Measurements from ENCODE around the gene TFG.

The TFG gene

GRCh38 chr3:100754563-100755334 lies 45.5 kb downstream of the TFG start:
- DNase-seq (ENCODE audit: low read depth in 2 of 2) = no peak

DNA sequence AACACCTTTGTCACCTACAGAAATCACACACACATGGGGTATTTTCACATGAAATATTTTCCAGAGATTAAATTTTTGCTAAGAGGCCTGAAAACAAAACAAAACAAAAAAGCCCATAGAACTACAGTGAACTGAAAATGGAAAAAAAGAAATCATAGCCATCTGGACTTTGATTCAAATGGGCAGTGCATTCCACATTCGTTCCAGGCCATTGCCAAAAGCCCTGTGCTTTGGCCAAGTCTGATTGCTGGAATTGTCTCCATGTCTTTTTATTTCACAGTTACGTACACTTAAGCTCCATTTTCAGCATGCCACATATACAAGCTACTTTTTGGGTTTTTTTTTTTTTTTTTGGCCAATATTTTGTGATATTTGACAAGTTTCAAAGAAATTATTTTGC lies 47.1 kb downstream of the TFG start:
- DNase-seq (ENCODE audit: low read depth in 2 of 2) = no peak

DNA sequence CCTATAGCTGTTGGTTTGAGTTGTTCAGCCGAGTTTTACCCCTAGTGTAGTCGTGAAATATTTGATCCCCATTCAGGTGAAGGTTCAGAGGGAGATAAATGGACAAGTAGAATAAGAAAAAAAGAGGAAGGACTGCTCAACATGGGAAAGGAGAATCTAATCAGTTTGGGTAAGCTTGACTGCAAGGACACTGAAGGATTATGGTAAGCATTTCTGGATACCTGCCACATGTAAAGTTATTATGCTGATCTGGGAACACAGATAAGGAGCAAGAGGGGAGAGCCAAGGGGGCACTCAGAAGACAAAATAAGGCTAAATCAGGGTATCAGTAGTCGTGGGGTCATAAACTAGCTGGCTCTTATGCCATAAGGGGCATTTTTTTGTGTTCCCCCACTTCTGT lies 49.9 kb downstream of the TFG start:
- DNase-seq (ENCODE audit: low read depth in 2 of 2) = no peak

DNA sequence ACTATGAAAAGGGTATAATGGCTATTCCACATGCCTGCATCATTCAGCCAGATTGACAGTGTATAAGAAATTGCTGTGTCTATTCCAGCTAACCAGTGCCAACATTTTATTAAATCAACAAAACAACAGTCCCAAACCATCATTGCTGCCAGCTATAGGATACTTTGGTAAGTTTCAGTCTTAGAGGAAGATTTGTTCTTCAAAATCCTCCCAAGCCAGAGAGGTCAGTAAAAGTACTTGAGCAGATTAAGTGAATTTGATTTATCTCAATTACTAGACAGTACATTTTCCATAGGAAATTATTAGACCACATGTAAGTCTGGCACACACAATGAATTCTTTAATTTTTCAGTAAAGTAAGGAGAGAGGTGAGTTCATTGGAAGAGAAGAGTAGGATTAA lies 50.7 kb downstream of the TFG start:
- no peak for DNase-seq (ENCODE audit: low read depth in 2 of 2)

- DNase-seq (ENCODE audit: low read depth in 2 of 2) = no peak
These were observed 51.1 kb downstream of the TFG start for GRCh38 chr3:100760377-100760776.

DNA sequence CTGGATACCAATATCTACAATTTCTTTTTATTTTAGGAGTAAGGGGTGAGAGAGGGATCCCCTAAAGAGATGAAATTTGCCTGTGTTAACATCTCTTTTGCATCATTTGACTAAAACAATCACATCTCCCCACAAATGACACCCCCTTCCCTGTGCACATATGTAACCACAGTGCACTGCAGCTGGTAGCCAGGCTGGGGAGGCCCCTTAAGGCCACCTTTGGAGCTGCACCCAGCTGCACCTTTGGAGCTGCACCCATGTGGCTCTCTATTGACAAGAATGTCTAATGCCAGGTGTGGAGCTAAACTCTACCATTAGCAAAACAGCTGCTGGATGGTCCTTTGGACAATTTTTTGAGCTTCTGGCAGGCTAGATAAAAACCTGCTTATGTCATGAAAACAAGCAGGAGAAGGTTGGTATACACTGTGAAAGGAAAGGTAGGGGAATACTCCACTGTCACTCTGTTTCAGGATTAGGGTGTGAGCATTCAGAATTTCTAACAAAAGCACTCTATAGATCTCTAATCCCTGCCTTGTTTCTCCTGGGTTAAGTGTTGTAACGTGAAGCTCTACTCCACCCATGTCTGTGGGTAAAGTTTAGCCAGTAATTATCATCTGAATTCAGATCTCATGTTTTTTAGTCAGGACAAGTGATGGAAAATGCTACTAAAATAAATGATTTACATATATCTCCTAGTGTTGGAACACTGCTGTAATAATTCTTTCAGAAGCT lies 52.1 kb downstream of the TFG start:
- DNase-seq (ENCODE audit: low read depth in 2 of 2) = no peak

DNA sequence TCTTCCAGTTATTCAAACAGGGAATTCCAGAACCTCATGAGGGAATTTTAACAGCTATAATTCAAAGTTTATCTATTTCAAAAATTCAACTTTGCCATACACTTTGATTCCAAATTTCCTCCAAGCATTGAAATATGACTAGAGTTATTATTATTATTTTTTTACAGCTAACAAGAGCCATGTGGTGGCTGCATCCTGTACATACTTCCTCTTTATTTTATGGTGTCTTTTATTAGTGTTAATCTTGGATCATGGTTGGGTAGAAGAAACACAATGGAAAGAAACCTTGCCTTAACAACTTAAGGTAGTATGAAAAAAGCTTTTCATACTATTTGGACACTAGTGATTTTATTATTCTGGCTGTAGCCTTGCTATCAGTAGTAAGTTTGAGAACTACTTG lies 52.7 kb downstream of the TFG start:
- no peak for DNase-seq (ENCODE audit: low read depth in 2 of 2)

DNA sequence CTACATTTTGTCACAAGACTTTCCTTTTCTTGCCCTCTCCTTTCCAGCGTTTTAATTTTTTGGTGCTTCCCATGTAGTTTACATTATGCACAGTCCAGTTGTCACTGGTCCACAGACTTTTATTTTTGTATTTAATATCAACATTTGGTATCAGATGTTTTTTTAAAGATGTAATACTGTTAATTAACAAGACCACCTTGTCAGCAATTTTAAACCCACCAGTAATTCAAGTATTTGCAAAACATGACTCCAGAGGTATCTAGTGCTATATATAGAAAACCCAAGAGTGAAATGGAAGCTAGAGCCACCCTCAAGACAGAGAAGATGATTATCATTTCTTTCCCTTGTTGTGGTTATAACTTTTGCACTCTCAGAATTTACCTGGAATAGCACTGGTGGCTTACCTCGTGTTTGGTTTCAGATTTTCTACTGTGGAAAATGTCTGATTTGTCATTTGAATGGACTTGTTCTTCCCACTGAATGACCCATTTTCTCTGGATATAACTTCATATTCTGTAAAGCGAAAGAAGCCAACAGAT lies 56.2 kb downstream of the TFG start:
- no peak for DNase-seq (ENCODE audit: low read depth in 2 of 2)

DNA sequence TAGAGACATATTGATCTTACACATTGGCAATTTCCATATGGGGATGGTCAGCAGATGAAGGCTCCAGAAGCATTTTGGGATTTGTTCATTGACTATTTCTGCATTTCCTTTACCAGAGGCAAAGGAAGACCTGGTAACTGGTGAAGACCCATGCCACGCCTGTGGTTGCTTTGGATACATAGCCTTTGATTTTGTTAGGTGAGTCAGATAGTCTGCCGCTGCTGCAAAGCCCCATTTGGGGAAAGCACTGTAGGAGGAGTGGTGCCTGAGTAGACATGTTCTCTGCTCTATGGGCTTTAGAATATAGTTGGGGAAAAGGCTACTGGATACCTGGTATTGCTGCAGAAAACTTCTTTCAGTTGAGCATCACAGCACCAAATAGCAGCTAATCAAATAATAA lies 56.8 kb downstream of the TFG start:
- no peak for DNase-seq (ENCODE audit: low read depth in 2 of 2)

DNA sequence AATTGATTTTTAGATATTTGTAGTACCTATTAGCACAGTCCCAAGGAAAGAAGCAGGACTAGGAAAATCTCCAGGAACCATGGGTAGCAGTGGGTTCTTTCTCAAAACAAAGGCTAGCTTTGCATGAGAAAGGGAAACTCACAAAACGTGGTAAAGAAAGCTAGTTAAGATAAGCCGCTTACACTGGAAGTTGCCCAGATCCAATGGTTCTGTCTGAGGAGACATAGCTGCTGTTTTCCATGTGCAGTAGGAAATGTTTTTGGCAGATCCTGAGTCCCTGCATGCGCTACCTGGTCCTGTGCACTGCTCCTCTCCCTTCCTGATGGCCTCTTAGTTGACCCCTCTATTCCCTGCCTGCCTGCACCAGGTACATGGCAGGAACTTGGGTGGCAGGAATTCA lies 60.4 kb downstream of the TFG start:
- no peak for DNase-seq (ENCODE audit: low read depth in 2 of 2)

- no peak for DNase-seq (ENCODE audit: low read depth in 2 of 2)
These were observed 65.9 kb downstream of the TFG start for GRCh38 chr3:100775226-100775625.

- DNase-seq (ENCODE audit: low read depth in 2 of 2) = no peak
These were observed 66.4 kb downstream of the TFG start for GRCh38 chr3:100775669-100776068.

DNA sequence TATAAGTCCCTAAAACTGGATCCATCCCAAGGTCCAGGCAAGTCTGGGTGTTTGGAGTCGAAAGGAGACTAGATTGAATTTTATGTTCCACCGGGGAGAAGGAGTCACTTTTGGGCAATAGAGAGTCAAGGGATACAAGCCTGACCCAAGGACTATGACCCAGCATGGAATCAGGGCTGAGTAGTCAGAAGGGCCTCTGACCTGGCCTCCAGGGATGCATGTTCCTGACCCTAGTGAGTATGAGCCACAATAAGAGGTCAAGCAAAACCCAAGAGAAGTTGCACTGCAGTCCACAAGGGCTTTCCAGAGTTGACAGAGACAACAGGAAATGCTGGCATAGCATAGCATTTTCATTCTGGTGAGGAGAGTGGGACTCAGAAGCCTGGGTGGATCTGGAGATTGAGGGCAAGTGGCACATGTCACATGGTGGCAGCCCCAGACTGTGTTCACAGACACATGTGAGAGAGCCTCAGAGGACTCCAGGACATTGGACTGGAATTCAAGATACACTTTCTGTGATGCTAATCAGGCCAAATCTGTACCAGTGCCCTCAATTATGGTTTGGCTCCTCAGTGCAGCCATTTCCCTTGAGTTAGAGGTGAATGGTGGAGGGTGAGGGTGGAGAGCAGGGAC lies 66.9 kb downstream of the TFG start:
- DNase-seq (ENCODE audit: low read depth in 2 of 2) = no peak

DNA sequence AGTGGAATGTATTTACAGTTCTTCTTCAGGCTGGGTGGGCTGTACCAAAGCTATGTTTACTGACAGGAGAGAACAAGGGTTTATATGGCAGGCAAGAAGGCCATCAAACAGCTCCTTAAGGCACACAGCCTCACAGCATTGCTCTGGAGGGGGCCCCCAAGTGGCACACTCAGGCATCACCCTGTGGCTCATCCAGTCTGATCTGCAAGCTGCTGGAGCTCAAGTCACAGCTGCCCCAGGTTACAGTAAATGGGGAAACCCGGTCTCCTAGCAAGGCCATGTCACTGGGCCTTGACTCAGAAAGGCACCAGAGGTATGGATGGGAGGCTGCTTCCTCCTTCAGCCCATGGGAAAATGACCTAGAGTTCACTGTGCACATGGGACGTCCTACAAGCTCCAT lies 67.5 kb downstream of the TFG start:
- DNase-seq (ENCODE audit: low read depth in 2 of 2) = no peak

- no peak for DNase-seq (ENCODE audit: low read depth in 2 of 2)
These were observed 68.0 kb downstream of the TFG start for GRCh38 chr3:100777271-100777670.

GRCh38 chr3:100779480-100779879 lies 70.2 kb downstream of the TFG start:
- no peak for DNase-seq (ENCODE audit: low read depth in 2 of 2)

DNA sequence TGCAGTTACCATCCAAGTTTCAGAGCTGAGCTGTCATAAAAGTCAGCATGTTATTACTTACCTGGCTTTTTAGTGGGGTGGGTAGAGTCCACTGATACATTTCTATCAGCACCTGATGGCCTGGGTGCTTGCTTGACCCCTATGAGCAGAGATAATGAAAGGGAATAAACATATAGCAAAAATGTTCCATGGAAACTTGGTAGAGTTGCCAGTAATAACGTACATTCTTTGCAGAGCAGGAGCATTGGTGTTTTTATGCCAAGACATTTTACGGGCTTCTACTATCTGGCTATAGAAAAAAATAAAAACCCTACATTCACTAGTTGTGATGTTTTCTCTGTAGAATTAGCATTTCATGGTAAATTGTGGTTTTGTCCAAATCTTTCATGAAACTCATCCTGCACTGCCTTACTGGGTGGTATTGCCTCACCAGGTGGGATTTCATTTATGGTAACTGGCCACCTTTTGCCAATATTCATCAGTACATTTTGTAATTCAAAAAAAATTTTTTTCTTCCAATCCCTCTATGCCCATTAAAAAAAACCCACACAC lies 70.9 kb downstream of the TFG start:
- DNase-seq (ENCODE audit: low read depth in 2 of 2) = no peak

DNA sequence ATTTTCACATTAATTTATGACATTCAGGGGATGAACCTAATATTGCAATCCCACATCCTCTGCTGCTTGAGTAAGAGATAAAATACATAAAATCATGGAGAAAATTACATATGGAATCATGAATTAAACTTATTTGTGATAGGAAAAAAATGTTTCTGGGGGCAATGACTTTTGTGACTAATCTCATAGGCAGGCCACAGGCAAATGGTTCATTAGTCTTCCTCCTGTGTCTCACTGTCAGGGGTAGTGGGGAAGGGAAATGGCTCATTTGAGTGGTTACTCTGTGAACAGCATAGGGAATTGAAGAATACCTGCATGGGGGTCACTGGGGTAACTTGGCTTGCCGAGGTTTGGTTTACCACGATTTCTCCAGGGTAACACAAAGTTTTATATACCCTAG lies 72.0 kb downstream of the TFG start:
- DNase-seq (ENCODE audit: low read depth in 2 of 2) = no peak

DNA sequence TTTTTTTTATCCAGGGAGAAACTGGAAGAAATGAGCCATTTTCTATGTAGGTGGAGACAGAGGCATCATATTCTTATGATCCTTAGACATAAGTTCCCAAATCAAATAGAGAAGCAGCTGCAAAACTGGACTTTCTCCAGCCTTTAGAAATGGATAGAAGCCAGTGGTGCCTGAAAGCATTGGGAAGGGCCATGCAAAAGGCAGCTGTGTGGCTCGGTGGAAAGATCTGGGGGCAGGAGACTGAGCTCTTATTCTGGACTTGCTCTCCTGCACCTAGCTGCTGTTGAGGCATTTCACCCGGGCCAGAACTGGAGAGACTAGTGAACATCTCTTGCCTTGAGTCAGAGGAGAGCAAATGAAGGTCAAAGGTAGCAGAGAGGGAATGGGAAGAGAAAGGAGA lies 73.1 kb downstream of the TFG start:
- DNase-seq (ENCODE audit: low read depth in 2 of 2) = no peak

DNA sequence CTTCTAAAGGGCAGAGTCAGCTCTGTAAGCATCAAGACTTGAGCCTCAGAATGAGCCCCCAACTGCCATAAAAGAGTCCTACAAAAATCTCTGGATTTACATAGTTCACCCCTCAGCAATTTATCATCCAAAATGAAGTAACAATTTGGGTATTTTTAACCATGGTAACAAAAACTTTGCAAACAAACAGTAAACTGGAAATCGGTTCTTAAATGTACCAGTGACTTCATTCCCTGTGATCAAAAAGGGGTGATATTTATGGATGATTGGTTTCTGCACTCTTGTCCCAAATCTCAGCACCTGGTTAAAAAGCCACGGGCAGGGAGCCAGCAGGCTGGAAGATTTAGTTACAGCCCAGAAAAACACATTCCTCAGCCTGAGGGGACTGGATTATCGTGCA lies 73.6 kb downstream of the TFG start:
- no peak for DNase-seq (ENCODE audit: low read depth in 2 of 2)

- no peak for DNase-seq (ENCODE audit: low read depth in 2 of 2)
These were observed 74.3 kb downstream of the TFG start for GRCh38 chr3:100783619-100784018.

DNA sequence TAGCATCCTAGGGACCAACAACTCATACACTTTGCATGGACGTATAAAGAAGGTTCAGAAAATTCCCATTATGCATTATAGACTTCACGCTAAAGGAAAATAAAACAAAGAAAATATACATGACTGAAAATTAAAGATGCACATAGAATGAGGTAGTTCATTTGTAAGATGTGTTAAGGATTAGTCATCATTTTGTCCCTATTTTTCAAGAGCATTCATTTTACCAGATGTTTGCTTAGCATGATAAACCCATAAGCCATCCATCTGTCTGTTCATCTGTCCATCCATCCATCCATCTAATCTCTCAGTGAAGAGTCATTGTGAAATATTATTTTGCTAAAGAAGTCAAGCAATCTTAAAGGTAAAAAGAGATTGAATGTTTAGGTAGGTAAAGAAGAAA lies 80.3 kb downstream of the TFG start:
- DNase-seq (ENCODE audit: low read depth in 2 of 2) = no peak

DNA sequence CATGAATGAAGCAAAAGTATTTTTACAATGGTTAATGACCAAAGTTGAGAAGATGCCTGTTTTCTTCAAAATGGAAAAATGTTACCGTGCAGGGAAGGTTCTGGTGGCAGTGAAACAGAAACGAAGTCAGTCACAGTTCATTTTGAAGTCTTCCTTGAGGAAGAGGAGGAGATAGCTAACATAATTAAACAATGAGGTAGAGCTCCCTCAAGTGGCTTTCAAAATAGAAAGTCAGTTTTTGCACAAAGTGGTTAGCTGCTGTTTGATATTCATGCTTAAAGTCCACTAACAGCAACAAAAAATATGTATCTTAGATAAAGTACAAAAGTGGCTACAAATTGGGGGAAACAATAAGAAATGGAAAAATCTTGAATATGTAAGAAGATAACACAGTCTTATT lies 87.3 kb downstream of the TFG start:
- no peak for DNase-seq (ENCODE audit: low read depth in 2 of 2)

All from stimulated activated CD4-positive, alpha-beta T cell treated with anti-CD3 and anti-CD28 coated beads, Interleukin-1b, Interleukin-23, amount 100 ng/mL, for 4 hours (primary cell).